Activated gamma-delta T cell treated with Interleukin-2 at 50 U/mL for 16 hours (primary cell): ENCODE results near the gene EEF1E1.

ENCODE experiments used
- DNase-seq: peaks from one replicate; pipeline ENCODE4 v3.0.0-alpha.2; 2020

Gene EEF1E1

GRCh38 chr6:8087870-8088754 lies 14.2 kb downstream of the EEF1E1 start:
- DNase-seq = no peak

- DNase-seq = no peak
Observed at GRCh38 chr6:8086755-8087306, 15.5 kb downstream of the EEF1E1 start.

- DNase-seq = no peak
Observed at GRCh38 chr6:8085053-8085511, 17.3 kb downstream of the EEF1E1 start.

- DNase-seq = no peak
Observed at GRCh38 chr6:8084586-8084985, 17.8 kb downstream of the EEF1E1 start.

- no peak for DNase-seq
Observed at GRCh38 chr6:8082954-8083858, 19.1 kb downstream of the EEF1E1 start.

GRCh38 chr6:8082572-8082953 lies 19.8 kb downstream of the EEF1E1 start:
- no peak for DNase-seq

GRCh38 chr6:8080362-8081151 lies 21.8 kb downstream of the EEF1E1 start:
- no peak for DNase-seq

- no peak for DNase-seq
Observed at GRCh38 chr6:8079126-8079525, 23.2 kb downstream of the EEF1E1 start.

GRCh38 chr6:8077991-8078390 lies 24.4 kb downstream of the EEF1E1 start:
- DNase-seq = no peak

GRCh38 chr6:8075704-8076103 lies 26.6 kb downstream of the EEF1E1 start:
- DNase-seq = no peak

- no peak for DNase-seq
Observed at GRCh38 chr6:8075185-8075584, 27.2 kb downstream of the EEF1E1 start.

- no peak for DNase-seq
Observed at GRCh38 chr6:8074213-8074612, 28.1 kb downstream of the EEF1E1 start.

- DNase-seq = no peak
Observed at GRCh38 chr6:8073758-8074157, 28.6 kb downstream of the EEF1E1 start.

- no peak for DNase-seq
Observed at GRCh38 chr6:8070718-8071117, 31.6 kb downstream of the EEF1E1 start.

GRCh38 chr6:8069631-8070284 lies 32.6 kb downstream of the EEF1E1 start:
- DNase-seq = no peak

- no peak for DNase-seq
Observed at GRCh38 chr6:8069151-8069550, 33.2 kb downstream of the EEF1E1 start.

- DNase-seq = no peak
Observed at GRCh38 chr6:8066108-8066507, 36.2 kb downstream of the EEF1E1 start.

- no peak for DNase-seq
Observed at GRCh38 chr6:8065519-8065911, 36.8 kb downstream of the EEF1E1 start.

- no peak for DNase-seq
Observed at GRCh38 chr6:8064638-8065518, 37.5 kb downstream of the EEF1E1 start.

- peak; percentile 94 for DNase-seq
Observed at GRCh38 chr6:8063761-8064637, 38.3 kb downstream of the EEF1E1 start, which contains the start of gene BLOC1S5. BLOC1S5 (minus strand) TSS chr6:8064389; CDS start chr6:8064376, 13 bp downstream.
